ENCODE measurements around the gene ADAMTS8.
A peak's percentile ranks its signal among the peaks of the same experiment; 100 is the strongest.

ADAMTS8 gene

GRCh38 chr11:130390071-130390758 is 38.2 kb downstream of the ADAMTS8 start:
- no peak overlapping the region for H3K27ac Mint-ChIP-seq

GRCh38 chr11:130389335-130389935 is 39.0 kb downstream of the ADAMTS8 start:
- H3K36me3 Mint-ChIP-seq (ENCODE audit: low read depth) = no peaks in the 10 kb centered on the region
- H3K4me1 Mint-ChIP-seq (ENCODE audit: low read depth) = peaks cover 13% of the 10 kb centered on the region
- no peak overlapping the region for H3K4me3 Mint-ChIP-seq
- peaks cover 3% of the 10 kb centered on the region for H3K27me3 Mint-ChIP-seq (ENCODE audit: low read depth)
- no peak overlapping the region for H3K27ac Mint-ChIP-seq
- H3K9me3 Mint-ChIP-seq = no peaks in the 10 kb centered on the region

More at GRCh38 chr11:130390071-130390758, 38.2 kb downstream of the ADAMTS8 start:
- Mint-ChIP-seq H3K27me3 (ENCODE audit: low read depth) (peaks cover 3% of the 10 kb centered on the region), H3K4me1 (ENCODE audit: low read depth) (peaks cover 13% of the 10 kb centered on the region), H3K9me3 (no peaks in the 10 kb centered on the region), H3K4me3 (no peak overlapping the region), H3K36me3 (ENCODE audit: low read depth) (no peaks in the 10 kb centered on the region)

GRCh38 chr11:130388607-130389205 is 39.7 kb downstream of the ADAMTS8 start:
- H3K4me3 Mint-ChIP-seq = peak overlapping the region; percentile 29
- no peaks in the 10 kb centered on the region for H3K9me3 Mint-ChIP-seq
- H3K36me3 Mint-ChIP-seq (ENCODE audit: low read depth) = no peaks in the 10 kb centered on the region
- peaks cover 3% of the 10 kb centered on the region for H3K27me3 Mint-ChIP-seq (ENCODE audit: low read depth)
- H3K4me1 Mint-ChIP-seq (ENCODE audit: low read depth) = peaks cover 13% of the 10 kb centered on the region
- H3K27ac Mint-ChIP-seq = peak overlapping the region; percentile 12

DNA sequence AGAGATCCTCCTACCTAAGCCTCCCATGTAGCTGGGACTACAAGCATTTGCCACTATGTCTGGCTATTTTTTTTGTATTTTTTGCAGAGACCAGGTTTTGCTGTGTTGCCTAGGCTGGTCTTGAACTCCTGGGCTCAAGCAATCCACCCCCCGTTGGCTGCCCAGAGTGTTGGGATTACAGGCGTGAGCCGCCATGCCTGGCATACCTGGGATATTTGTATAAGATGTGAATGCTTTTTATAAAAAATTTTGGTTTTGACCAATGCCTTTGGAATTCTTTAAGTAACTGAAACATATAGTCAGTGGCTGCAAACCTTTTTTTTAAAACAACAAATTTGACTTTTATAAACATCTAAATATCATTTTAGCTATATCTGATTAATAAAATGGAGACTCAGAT is 42.4 kb downstream of the ADAMTS8 start:
- H3K27me3 Mint-ChIP-seq (ENCODE audit: low read depth) = no peaks in the 10 kb centered on the region
- no peak overlapping the region for H3K4me3 Mint-ChIP-seq
- H3K27ac Mint-ChIP-seq = no peak overlapping the region
- peaks cover 17% of the 10 kb centered on the region for H3K4me1 Mint-ChIP-seq (ENCODE audit: low read depth)
- H3K9me3 Mint-ChIP-seq = no peaks in the 10 kb centered on the region
- no peaks in the 10 kb centered on the region for H3K36me3 Mint-ChIP-seq (ENCODE audit: low read depth)

DNA sequence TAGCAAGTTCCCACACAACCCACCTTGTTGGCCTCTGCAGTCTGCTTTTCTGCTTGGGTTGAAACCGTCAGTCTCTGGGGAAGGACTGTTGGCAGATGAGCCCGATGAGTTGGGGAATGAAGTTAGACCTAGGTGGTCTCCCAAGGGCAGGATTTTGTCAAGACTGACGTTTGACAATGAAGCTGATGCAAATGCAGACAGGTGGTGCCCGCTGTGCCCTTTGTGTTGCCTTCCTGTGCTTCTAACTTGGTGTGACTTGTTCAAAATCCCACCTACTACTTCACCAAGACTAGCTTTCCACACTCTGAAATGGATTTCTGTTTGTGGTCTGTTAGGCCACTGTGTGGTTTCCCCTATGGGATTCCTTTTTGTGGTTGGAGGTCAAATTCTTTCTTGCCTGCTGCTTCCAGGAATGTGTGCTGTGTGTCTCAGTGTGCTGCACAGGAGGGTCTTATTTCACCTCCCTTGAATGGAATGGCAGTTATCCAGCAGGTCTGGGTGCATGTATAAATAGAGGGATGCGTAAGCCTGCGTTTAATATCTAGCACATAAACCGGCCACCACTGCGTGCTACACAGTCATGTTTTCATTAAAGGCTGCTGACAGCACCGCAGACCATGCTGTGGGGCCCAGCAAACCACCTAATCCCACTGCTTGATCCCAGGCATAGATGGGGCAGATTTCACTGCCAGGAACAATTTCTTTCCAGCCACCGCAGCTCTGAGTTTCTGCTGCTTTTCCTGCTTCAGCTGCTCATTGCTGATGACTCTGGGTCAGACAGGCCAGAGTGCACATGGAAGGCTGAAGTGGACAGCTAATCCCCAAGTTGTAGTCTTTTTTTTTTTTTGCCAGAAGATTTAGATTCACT is 44.8 kb downstream of the ADAMTS8 start:
- no peaks in the 10 kb centered on the region for H3K36me3 Mint-ChIP-seq (ENCODE audit: low read depth)
- no peak overlapping the region for H3K4me3 Mint-ChIP-seq
- no peaks in the 10 kb centered on the region for H3K27me3 Mint-ChIP-seq (ENCODE audit: low read depth)
- peaks cover 8% of the 10 kb centered on the region for H3K4me1 Mint-ChIP-seq (ENCODE audit: low read depth)
- H3K9me3 Mint-ChIP-seq = no peaks in the 10 kb centered on the region
- no peak overlapping the region for H3K27ac Mint-ChIP-seq

- Mint-ChIP-seq H3K36me3 (ENCODE audit: low read depth) (no peaks in the 10 kb centered on the region), H3K4me1 (ENCODE audit: low read depth) (peaks cover 3% of the 10 kb centered on the region), H3K27me3 (ENCODE audit: low read depth) (peaks cover 4% of the 10 kb centered on the region), H3K27ac (no peak overlapping the region), H3K9me3 (no peaks in the 10 kb centered on the region), H3K4me3 (no peak overlapping the region)
Measured at GRCh38 chr11:130381317-130381716, 47.1 kb downstream of the ADAMTS8 start.

GRCh38 chr11:130380778-130381177 is 47.6 kb downstream of the ADAMTS8 start:
- Mint-ChIP-seq H3K36me3 (ENCODE audit: low read depth) (no peaks in the 10 kb centered on the region), H3K27ac (no peak overlapping the region), H3K27me3 (ENCODE audit: low read depth) (peaks cover 4% of the 10 kb centered on the region), H3K4me3 (no peak overlapping the region), H3K4me1 (ENCODE audit: low read depth) (peaks cover 3% of the 10 kb centered on the region), H3K9me3 (no peaks in the 10 kb centered on the region)

GRCh38 chr11:130379276-130379675 is 49.1 kb downstream of the ADAMTS8 start:
- Mint-ChIP-seq H3K4me3 (no peak overlapping the region), H3K9me3 (no peaks in the 10 kb centered on the region), H3K4me1 (ENCODE audit: low read depth) (peaks cover 3% of the 10 kb centered on the region), H3K27me3 (ENCODE audit: low read depth) (peaks cover 4% of the 10 kb centered on the region), H3K27ac (no peak overlapping the region), H3K36me3 (ENCODE audit: low read depth) (no peaks in the 10 kb centered on the region)

- Mint-ChIP-seq H3K4me3 (no peak overlapping the region), H3K27me3 (ENCODE audit: low read depth) (no peaks in the 10 kb centered on the region), H3K9me3 (no peaks in the 10 kb centered on the region), H3K4me1 (ENCODE audit: low read depth) (no peaks in the 10 kb centered on the region), H3K27ac (no peak overlapping the region), H3K36me3 (ENCODE audit: low read depth) (no peaks in the 10 kb centered on the region)
Measured at GRCh38 chr11:130370845-130371590, 57.4 kb downstream of the ADAMTS8 start.

GRCh38 chr11:130369713-130370112 is 58.7 kb downstream of the ADAMTS8 start:
- no peaks in the 10 kb centered on the region for H3K27me3 Mint-ChIP-seq (ENCODE audit: low read depth)
- H3K27ac Mint-ChIP-seq = no peak overlapping the region
- H3K36me3 Mint-ChIP-seq (ENCODE audit: low read depth) = no peaks in the 10 kb centered on the region
- H3K4me1 Mint-ChIP-seq (ENCODE audit: low read depth) = no peaks in the 10 kb centered on the region
- no peaks in the 10 kb centered on the region for H3K9me3 Mint-ChIP-seq
- no peak overlapping the region for H3K4me3 Mint-ChIP-seq

DNA sequence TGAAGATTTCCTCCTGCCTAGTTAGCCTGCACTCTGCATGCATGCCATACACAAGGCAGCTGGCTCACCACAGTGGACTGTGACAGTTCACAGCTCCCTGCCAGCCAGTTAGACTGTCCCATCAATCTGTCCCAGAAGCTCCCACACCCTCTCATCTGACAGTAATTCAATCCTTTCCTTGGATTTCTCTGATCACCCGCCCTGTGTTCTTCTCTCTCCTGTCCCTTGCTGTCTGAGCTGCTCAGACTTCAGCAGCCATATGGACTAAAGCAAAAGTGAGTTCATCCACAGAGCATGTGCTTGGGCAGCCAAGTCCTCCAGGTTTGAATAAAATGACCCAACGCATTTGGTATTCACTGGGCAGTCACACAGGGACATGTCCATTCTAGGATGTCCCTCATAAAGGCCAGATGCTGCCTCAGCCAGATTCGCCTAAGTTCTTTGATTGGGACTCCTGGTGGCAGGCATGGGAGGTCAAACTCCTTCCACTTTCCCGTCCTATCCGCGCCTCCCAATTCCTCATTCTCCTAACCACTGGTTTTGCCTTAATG is 59.2 kb downstream of the ADAMTS8 start:
- Mint-ChIP-seq H3K27me3 (ENCODE audit: low read depth) (no peaks in the 10 kb centered on the region), H3K27ac (no peak overlapping the region), H3K4me1 (ENCODE audit: low read depth) (no peaks in the 10 kb centered on the region), H3K36me3 (ENCODE audit: low read depth) (no peaks in the 10 kb centered on the region), H3K9me3 (no peaks in the 10 kb centered on the region), H3K4me3 (no peak overlapping the region)

DNA sequence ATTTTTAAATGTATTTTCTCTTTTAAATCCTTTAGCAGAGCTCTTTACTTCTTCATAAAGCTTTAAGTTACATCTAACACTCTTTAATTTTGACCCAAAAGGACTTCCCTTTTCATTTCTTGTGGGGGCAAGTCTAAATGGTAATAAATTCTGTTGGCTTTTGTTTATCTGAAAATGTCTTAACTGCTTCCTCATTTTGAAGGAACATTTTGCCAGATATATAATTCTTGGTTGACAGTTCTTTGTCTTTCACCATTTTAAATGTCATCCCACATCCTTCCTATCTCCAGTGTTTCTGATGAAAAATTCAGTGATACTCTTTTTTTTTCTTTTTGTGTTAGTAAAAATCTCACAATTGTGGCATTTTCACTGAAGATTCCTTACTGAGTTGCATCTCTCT is 69.0 kb downstream of the ADAMTS8 start:
- peaks cover 3% of the 10 kb centered on the region for H3K36me3 Mint-ChIP-seq (ENCODE audit: low read depth)
- no peak overlapping the region for H3K27ac Mint-ChIP-seq
- no peaks in the 10 kb centered on the region for H3K4me1 Mint-ChIP-seq (ENCODE audit: low read depth)
- H3K27me3 Mint-ChIP-seq (ENCODE audit: low read depth) = peaks cover 27% of the 10 kb centered on the region
- peaks cover 23% of the 10 kb centered on the region for H3K9me3 Mint-ChIP-seq
- H3K4me3 Mint-ChIP-seq = no peak overlapping the region

DNA sequence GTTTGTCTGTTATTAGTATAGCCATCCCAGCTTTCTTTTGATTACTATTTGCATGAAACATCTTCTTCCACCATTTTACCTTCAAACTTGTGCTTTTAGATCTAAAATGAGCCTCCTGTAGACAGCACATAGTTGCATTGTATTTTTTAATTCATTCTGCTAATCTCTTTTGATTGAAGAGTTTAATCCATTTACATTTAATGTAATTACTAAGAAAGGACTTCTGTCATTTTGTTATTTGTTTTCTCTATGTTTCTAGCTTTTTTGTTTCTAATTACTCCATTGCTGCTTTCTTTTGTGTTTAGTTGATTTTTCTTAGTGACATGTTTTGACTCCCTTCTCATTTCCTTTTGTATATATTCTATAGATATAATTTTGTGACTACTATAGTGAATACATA is 70.0 kb downstream of the ADAMTS8 start:
- Mint-ChIP-seq H3K36me3 (ENCODE audit: low read depth) (peaks cover 4% of the 10 kb centered on the region), H3K4me1 (ENCODE audit: low read depth) (no peaks in the 10 kb centered on the region), H3K27me3 (ENCODE audit: low read depth) (peaks cover 21% of the 10 kb centered on the region), H3K9me3 (peaks cover 30% of the 10 kb centered on the region), H3K27ac (no peak overlapping the region), H3K4me3 (no peak overlapping the region)
